AG09319 (cell line): ENCODE data around the gene LRRC56.

ENCODE experiments used
- DNase-seq: peaks from one replicate; pipeline ENCODE4 v3.0.0-alpha.2; 2010; ENCODE audit warnings: low read depth; ENCODE audit errors: extremely low read depth
- CTCF ChIP-seq: IDR thresholded peaks from 2 replicates; pipeline ENCODE4 v1.5.1; 2011; ENCODE audit warnings: low read depth, mild to moderate bottlenecking, inconsistent platforms, low read length, moderate library complexity

Gene LRRC56

GRCh38 chr11:496834-497564 lies 40.3 kb upstream of the LRRC56 start:
- DNase-seq = no peak
- no peak for TF ChIP-seq CTCF

GRCh38 chr11:497565-498296 lies 39.6 kb upstream of the LRRC56 start:
- no peak for TF ChIP-seq CTCF

GRCh38 chr11:498297-499181 lies 38.8 kb upstream of the LRRC56 start:
- no peak for DNase-seq
- no peak for TF ChIP-seq CTCF

More at GRCh38 chr11:497565-498296, 39.6 kb upstream of the LRRC56 start:
- no peak for DNase-seq

GRCh38 chr11:499201-500076 lies 37.9 kb upstream of the LRRC56 start:
- no peak for TF ChIP-seq CTCF
- DNase-seq = no peak

- DNase-seq = no peak
- no peak for TF ChIP-seq CTCF
These were observed 36.2 kb upstream of the LRRC56 start for GRCh38 chr11:501001-501682.

- TF ChIP-seq CTCF = no peak
- no peak for DNase-seq
These were observed 35.5 kb upstream of the LRRC56 start for GRCh38 chr11:501683-502287.
